Naive B cell (primary cell): Measurements from ENCODE around the gene HPS4. TPM values are rescaled to one million over a fixed set of nuclear protein-coding genes. Genes with fewer than 3 reads are reported as not detected.
"Not testable (repeated sequence)": the region's sequence is repeated elsewhere in the genome, so short reads cannot be mapped to it uniquely, and the experiment has no call there.

Source experiments
- ATAC-seq, 2 donors: fragments of 150-1000 bp; cut with Tn5 transposase; 2 replicates each; pipeline ENCODE4 v1.10.0; 2021; ENCODE audit warnings: low read depth in 2 of 2, mild to moderate bottlenecking in 2 of 2, moderate library complexity in 2 of 2
- DNase-seq: peaks from one replicate; pipeline ENCODE4 v3.0.0; 2022
- H3K27ac Mint-ChIP-seq, 6 donors: one replicate each; pipeline ENCODE4 v1.8.0; 2020 to 2022; ENCODE audit warnings: mild to moderate bottlenecking in 6 of 6, mixed read lengths in 6 of 6, moderate library complexity in 5 of 6, inconsistent platforms in 2 of 6
- H3K27me3 Mint-ChIP-seq, 3 donors: one replicate each; pipeline ENCODE4 v1.8.0; 2021 to 2022; ENCODE audit warnings: mixed read lengths in 3 of 3, mild to moderate bottlenecking in 1 of 3
- H3K36me3 Mint-ChIP-seq, 2 donors: one replicate each; pipeline ENCODE4 v1.8.0; 2020 to 2022; ENCODE audit warnings: mixed read lengths in 2 of 2, inconsistent platforms in 1 of 2, mild to moderate bottlenecking in 1 of 2
- H3K4me1 Mint-ChIP-seq, 3 donors: one replicate each; pipeline ENCODE4 v1.8.0; 2020 to 2022; ENCODE audit warnings: mixed read lengths in 3 of 3, inconsistent platforms in 1 of 3, mild to moderate bottlenecking in 1 of 3, moderate library complexity in 1 of 3
- H3K4me3 Mint-ChIP-seq, 8 donors: one replicate each; pipeline ENCODE4 v1.8.0; 2020 to 2022; ENCODE audit warnings: mild to moderate bottlenecking in 8 of 8, mixed read lengths in 8 of 8, moderate library complexity in 8 of 8, inconsistent platforms in 2 of 8
- H3K9me3 Mint-ChIP-seq, 7 donors: one replicate each; pipeline ENCODE4 v1.8.0; 2020 to 2022; ENCODE audit warnings: mixed read lengths in 7 of 7, mild to moderate bottlenecking in 5 of 7, inconsistent platforms in 2 of 7, moderate library complexity in 1 of 7
- polyA plus RNA-seq, 6 donors: library from polyadenylated mRNA; unstranded; fragments of 300-500 nt; fragmentation: Illumina TruSeq; gene quantifications; one replicate each; pipeline ENCODE4 v1.2.3, GENCODE V29; 2021; ENCODE audit warnings: low read depth in 6 of 6

Gene HPS4
- polyA plus RNA-seq, 6 donors from 2014 or later: 16.7 to 26.9 (median 24.6) TPM

GRCh38 chr22:26442086-26442756 is 41.4 kb downstream of the HPS4 start:
- Mint-ChIP-seq H3K27ac (peak overlapping the region in 3 of 6 donors; percentile 9 to 79 (median 47)), H3K9me3 (no peaks in the 10 kb centered on the region), H3K27me3 (no peaks in the 10 kb centered on the region), H3K4me3 (no peak overlapping the region), H3K4me1 (peaks cover 6 to 15% (median 7%) of the 10 kb centered on the region in 3 donors), H3K36me3 (peaks cover 0 to 9% of the 10 kb centered on the region in 2 donors)
- ATAC-seq (no peak), DNase-seq (no peak)

DNA sequence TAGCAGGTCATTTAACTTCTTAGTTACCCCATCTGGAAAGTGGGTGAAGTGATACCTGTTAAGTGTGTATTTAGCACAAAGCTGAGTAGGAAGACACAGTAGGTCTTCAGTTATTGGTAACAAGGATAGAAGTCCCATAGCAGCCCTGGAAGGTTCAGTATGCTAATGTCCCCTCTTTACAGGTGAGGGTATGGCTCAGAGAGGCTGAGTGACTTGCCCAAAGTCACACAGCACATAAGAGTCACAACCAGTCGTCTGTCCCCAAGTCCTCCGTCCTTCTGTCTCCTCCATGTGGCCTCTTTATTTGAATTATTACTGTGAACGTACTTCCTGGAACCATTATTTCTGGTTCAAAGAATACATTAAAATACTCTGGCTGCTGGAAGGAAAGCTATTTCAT is 44.0 kb downstream of the HPS4 start:
- no peaks in the 10 kb centered on the region for H3K27me3 Mint-ChIP-seq
- H3K36me3 Mint-ChIP-seq: peaks cover 0 to 24% of the 10 kb centered on the region in 2 donors
- H3K4me3 Mint-ChIP-seq: no peak overlapping the region
- no peak overlapping the region for H3K27ac Mint-ChIP-seq
- no peaks in the 10 kb centered on the region for H3K9me3 Mint-ChIP-seq
- no peak for ATAC-seq
- DNase-seq: no peak
- H3K4me1 Mint-ChIP-seq: peaks cover 22 to 36% (median 26%) of the 10 kb centered on the region in 3 donors

DNA sequence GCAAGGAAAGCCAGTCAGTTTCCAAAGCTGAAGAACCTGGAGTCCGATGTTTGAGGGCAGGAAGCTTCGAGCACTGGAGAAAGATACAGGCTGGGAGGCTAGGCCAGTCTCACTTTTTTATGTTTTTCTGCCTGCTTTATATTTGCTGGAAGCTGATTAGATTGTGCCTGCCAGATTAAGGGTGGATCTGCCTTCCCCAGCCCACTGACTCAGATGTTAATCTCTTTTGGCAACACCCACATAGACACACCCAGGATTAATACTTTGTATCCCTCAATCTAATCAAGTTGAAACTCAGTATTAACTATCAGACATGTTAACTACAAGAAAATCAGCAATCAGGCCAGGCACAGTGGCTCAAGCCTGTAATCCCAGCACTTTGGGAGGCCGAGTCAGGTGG is 44.8 kb downstream of the HPS4 start:
- H3K9me3 Mint-ChIP-seq, DNase-seq, H3K4me3 Mint-ChIP-seq, ATAC-seq, H3K27me3 Mint-ChIP-seq: not testable (repeated sequence)
- H3K27ac Mint-ChIP-seq: peak overlapping the region in 2 of 6 donors; percentile 53 to 62
- peaks cover 0 to 17% of the 10 kb centered on the region in 2 donors for H3K36me3 Mint-ChIP-seq
- peaks cover 22 to 38% (median 29%) of the 10 kb centered on the region in 3 donors for H3K4me1 Mint-ChIP-seq

- H3K36me3 Mint-ChIP-seq: peaks cover 1 to 16% of the 10 kb centered on the region in 2 donors
- no peak overlapping the region for H3K4me3 Mint-ChIP-seq
- peak overlapping the region in 3 of 6 donors; percentile 41 to 77 (median 72) for H3K27ac Mint-ChIP-seq
- no peaks in the 10 kb centered on the region for H3K27me3 Mint-ChIP-seq
- DNase-seq (no peak), ATAC-seq (no peak)
- no peaks in the 10 kb centered on the region for H3K9me3 Mint-ChIP-seq
- H3K4me1 Mint-ChIP-seq: peaks cover 24 to 45% (median 34%) of the 10 kb centered on the region in 3 donors
These were observed 45.7 kb downstream of the HPS4 start for GRCh38 chr22:26437694-26438392.

DNA sequence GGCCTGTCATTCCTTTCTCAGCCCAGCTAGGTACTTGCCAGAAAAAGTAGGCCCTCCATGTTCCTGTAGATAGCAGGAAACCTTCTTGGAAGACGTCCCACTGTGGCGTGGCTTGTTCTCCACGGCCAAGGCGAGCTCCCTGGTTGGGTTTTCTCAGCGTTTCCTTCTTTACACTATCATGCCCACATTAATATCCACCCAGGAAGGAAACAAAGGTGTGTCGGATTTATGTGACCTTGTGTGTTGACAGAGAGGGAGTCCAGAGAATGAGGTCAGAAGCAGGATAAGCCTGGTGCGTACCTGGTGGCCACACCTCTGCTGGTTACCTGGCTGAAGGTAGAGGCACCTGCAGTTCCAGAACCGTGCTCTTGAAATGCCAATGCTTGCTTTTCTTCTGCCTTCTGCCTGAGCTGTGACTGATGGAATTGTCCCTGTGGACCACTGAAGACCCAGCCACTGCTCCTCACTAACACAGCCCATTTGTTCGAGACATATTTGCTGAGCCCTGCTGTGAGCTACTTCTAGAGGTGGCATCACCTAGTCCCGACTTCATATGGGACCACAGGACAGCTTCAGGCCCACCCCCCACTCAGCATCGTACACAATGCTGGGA is 46.6 kb downstream of the HPS4 start:
- ATAC-seq (no peak), DNase-seq (no peak)
- peaks cover 5 to 16% of the 10 kb centered on the region in 2 donors for H3K36me3 Mint-ChIP-seq
- no peaks in the 10 kb centered on the region for H3K27me3 Mint-ChIP-seq
- H3K9me3 Mint-ChIP-seq: no peaks in the 10 kb centered on the region
- H3K4me1 Mint-ChIP-seq: peaks cover 28 to 47% (median 42%) of the 10 kb centered on the region in 3 donors
- no peak overlapping the region for H3K4me3 Mint-ChIP-seq
- peak overlapping the region in 1 of 6 donors; percentile 33 for H3K27ac Mint-ChIP-seq

DNA sequence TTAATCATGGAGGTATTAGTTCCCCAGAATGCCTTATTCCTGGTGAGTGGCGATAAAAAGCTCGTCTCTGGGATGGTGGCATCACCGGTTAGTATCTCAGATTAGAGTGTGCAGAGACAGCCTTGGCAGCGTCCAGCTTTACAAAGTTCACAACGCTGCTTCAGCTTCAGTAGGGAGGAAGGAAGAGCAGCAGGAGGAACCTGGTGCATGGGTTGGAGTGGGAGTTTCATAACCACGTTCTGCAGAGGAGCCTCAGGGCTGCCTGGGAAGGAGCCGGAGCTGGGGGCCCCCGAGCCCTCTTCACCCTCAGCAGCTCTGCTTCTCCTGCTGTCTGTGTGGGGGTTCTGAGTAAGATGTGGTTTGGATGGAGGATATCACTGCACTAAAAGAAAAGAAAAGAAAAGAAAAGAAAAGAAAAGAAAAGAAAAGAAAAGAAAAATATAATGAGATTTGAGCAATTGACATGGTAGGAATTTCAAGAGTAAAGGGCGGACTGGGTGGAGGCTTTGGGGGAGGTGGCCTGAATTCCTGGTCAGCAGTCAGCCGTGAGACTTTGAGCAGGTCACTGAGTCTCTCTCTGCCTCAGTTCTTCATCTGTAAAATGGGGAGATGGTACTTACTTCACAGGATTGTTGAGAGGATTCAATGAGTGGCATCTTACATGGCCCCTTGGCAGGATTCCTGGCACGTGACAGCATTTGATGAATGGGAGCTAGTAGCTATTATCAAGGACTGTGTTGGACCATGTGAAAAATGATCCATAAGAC is 48.1 kb downstream of the HPS4 start:
- no peak for DNase-seq
- Mint-ChIP-seq H3K27ac (peak overlapping the region in 3 of 6 donors; percentile 20 to 70 (median 30)), H3K36me3 (peaks cover 5 to 16% of the 10 kb centered on the region in 2 donors), H3K4me3 (peak overlapping the region in 1 of 8 donors; percentile 1), H3K9me3 (no peaks in the 10 kb centered on the region), H3K27me3 (no peaks in the 10 kb centered on the region), H3K4me1 (peaks cover 34 to 55% (median 54%) of the 10 kb centered on the region in 3 donors)
- no peak for ATAC-seq

GRCh38 chr22:26433805-26434204 is 49.8 kb downstream of the HPS4 start:
- H3K36me3 Mint-ChIP-seq: peaks cover 5 to 16% of the 10 kb centered on the region in 2 donors
- H3K4me1 Mint-ChIP-seq: peaks cover 45 to 64% (median 64%) of the 10 kb centered on the region in 3 donors
- peak overlapping the region in 3 of 6 donors; percentile 49 to 96 (median 50) for H3K27ac Mint-ChIP-seq
- DNase-seq (no peak), ATAC-seq (no peak)
- H3K27me3 Mint-ChIP-seq: no peaks in the 10 kb centered on the region
- peak overlapping the region in 2 of 8 donors; percentile 9 to 16 for H3K4me3 Mint-ChIP-seq
- no peaks in the 10 kb centered on the region for H3K9me3 Mint-ChIP-seq

GRCh38 chr22:26432619-26433311 is 50.8 kb downstream of the HPS4 start:
- DNase-seq (peak; percentile 73), ATAC-seq (peak; percentile 57 to 58)
- H3K36me3 Mint-ChIP-seq: peaks cover 5 to 16% of the 10 kb centered on the region in 2 donors
- peak overlapping the region in 5 of 6 donors; percentile 74 to 94 (median 90) for H3K27ac Mint-ChIP-seq
- H3K27me3 Mint-ChIP-seq: no peaks in the 10 kb centered on the region
- peaks cover 53 to 74% (median 70%) of the 10 kb centered on the region in 3 donors for H3K4me1 Mint-ChIP-seq
- no peaks in the 10 kb centered on the region for H3K9me3 Mint-ChIP-seq
- peak overlapping the region in 6 of 8 donors; percentile 39 to 86 (median 52) for H3K4me3 Mint-ChIP-seq

- H3K4me1 Mint-ChIP-seq: peaks cover 56 to 72% (median 70%) of the 10 kb centered on the region in 3 donors
- ATAC-seq (no peak), DNase-seq (no peak)
- no peaks in the 10 kb centered on the region for H3K9me3 Mint-ChIP-seq
- peak overlapping the region in 2 of 8 donors; percentile 20 to 84 for H3K4me3 Mint-ChIP-seq
- no peaks in the 10 kb centered on the region for H3K27me3 Mint-ChIP-seq
- H3K27ac Mint-ChIP-seq: peak overlapping the region in 4 of 6 donors; percentile 8 to 75 (median 42)
- H3K36me3 Mint-ChIP-seq: peaks cover 5 to 16% of the 10 kb centered on the region in 2 donors
These were observed 52.2 kb downstream of the HPS4 start for GRCh38 chr22:26431261-26431995.

DNA sequence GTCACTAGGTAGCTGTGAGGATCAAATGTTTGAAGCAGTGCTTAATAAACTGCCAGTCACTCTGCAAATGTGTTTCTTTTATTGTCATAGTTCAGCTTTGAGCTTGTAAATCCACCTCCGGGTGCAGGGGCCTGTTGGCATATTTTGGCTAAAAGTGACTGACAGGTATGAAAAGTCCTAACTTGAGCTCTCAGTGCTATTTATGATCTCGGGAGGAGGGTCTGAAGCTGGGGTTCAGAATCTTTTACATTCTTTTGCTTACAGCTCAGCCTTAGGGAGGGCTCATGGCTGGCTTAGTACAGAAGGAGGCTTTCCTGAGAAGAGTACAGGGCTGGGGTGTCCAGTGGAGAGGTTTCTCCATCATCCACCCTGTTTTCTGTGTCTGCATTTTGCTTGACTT is 53.0 kb downstream of the HPS4 start:
- peak overlapping the region in 5 of 6 donors; percentile 8 to 87 (median 75) for H3K27ac Mint-ChIP-seq
- peak overlapping the region; percentile 81 to 93 (median 86) for H3K4me3 Mint-ChIP-seq
- no peak for DNase-seq
- ATAC-seq: no peak
- H3K36me3 Mint-ChIP-seq: peaks cover 5 to 8% of the 10 kb centered on the region in 2 donors
- no peaks in the 10 kb centered on the region for H3K9me3 Mint-ChIP-seq
- no peaks in the 10 kb centered on the region for H3K27me3 Mint-ChIP-seq
- peaks cover 49 to 63% (median 62%) of the 10 kb centered on the region in 3 donors for H3K4me1 Mint-ChIP-seq

GRCh38 chr22:26429458-26430286 is 53.9 kb downstream of the HPS4 start:
- Mint-ChIP-seq H3K27ac (peak overlapping the region; percentile 65 to 90 (median 82)), H3K4me1 (peaks cover 42 to 58% (median 56%) of the 10 kb centered on the region in 3 donors), H3K9me3 (no peaks in the 10 kb centered on the region), H3K4me3 (peak overlapping the region; percentile 81 to 93 (median 86)), H3K36me3 (peaks cover 0 to 5% of the 10 kb centered on the region in 2 donors), H3K27me3 (no peaks in the 10 kb centered on the region)
- DNase-seq: peak; percentile 15
- peak in 1 of 2 donors; percentile 1 for ATAC-seq
